BE2C (cell line): ENCODE results near the gene SPIRE1.

Source experiments
- DNase-seq: peaks from one replicate; pipeline ENCODE4 v3.0.0-alpha.2; 2020
- H3K27me3 ChIP-seq: fragments of 250-450 bp; sonication (Bioruptor Pico); 2 replicates; pipeline ENCODE4 v1.5.1; 2020; ENCODE audit warnings: mild to moderate bottlenecking
- H3K36me3 ChIP-seq: fragments of 250-450 bp; sonication (Bioruptor Pico); 2 replicates; pipeline ENCODE4 v1.5.1; 2020; ENCODE audit warnings: mild to moderate bottlenecking
- H3K4me1 ChIP-seq: fragments of 250-450 bp; sonication (Bioruptor Pico); 2 replicates; pipeline ENCODE4 v1.5.1; 2020
- H3K4me3 ChIP-seq: 2 replicates; pipeline ENCODE4 v1.5.1; 2011; ENCODE audit warnings: low read depth, low read length
- H3K9me3 ChIP-seq: fragments of 250-450 bp; sonication (Bioruptor Pico); 2 replicates; pipeline ENCODE4 v1.5.1; 2020
- CTCF ChIP-seq: IDR thresholded peaks from 2 replicates; pipeline ENCODE4 v1.5.1; 2012; ENCODE audit warnings: mild to moderate bottlenecking, low read depth, low read length

SPIRE1 gene

GRCh38 chr18:12442946-12443345, 215.0 kb downstream of the SPIRE1 start:
- no peaks in the 10 kb centered on the region for H3K9me3 ChIP-seq
- no peak for TF ChIP-seq CTCF
- no peaks in the 10 kb centered on the region for H3K4me1 ChIP-seq
- no peak for DNase-seq
- no peak overlapping the region for H3K4me3 ChIP-seq
- H3K27me3 ChIP-seq, result no peaks in the 10 kb centered on the region
- H3K36me3 ChIP-seq, result no peaks in the 10 kb centered on the region

GRCh38 chr18:12441475-12442034, 216.4 kb downstream of the SPIRE1 start:
- no peaks in the 10 kb centered on the region for H3K27me3 ChIP-seq

GRCh38 chr18:12438257-12438656, 219.7 kb downstream of the SPIRE1 start:
- no peak for TF ChIP-seq CTCF
- Histone ChIP-seq H3K9me3 (no peaks in the 10 kb centered on the region), H3K4me1 (no peaks in the 10 kb centered on the region), H3K27me3 (no peaks in the 10 kb centered on the region), H3K4me3 (no peak overlapping the region), H3K36me3 (no peaks in the 10 kb centered on the region)
- no peak for DNase-seq

More at GRCh38 chr18:12441475-12442034, 216.4 kb downstream of the SPIRE1 start:
- Histone ChIP-seq H3K4me1 (no peaks in the 10 kb centered on the region), H3K36me3 (no peaks in the 10 kb centered on the region), H3K9me3 (no peaks in the 10 kb centered on the region), H3K4me3 (peak overlapping the region; percentile 62)
- peak; percentile 76 for DNase-seq
- no peak for TF ChIP-seq CTCF

GRCh38 chr18:12435867-12436266, 222.0 kb downstream of the SPIRE1 start:
- no peak overlapping the region for H3K4me3 ChIP-seq
- H3K9me3 ChIP-seq, result no peaks in the 10 kb centered on the region
- no peak for TF ChIP-seq CTCF
- no peaks in the 10 kb centered on the region for H3K4me1 ChIP-seq
- DNase-seq, result no peak
- no peaks in the 10 kb centered on the region for H3K36me3 ChIP-seq
- H3K27me3 ChIP-seq, result no peaks in the 10 kb centered on the region

- Histone ChIP-seq H3K9me3 (no peaks in the 10 kb centered on the region), H3K4me1 (no peaks in the 10 kb centered on the region), H3K36me3 (no peaks in the 10 kb centered on the region), H3K4me3 (no peak overlapping the region), H3K27me3 (no peaks in the 10 kb centered on the region)
- no peak for DNase-seq
- TF ChIP-seq CTCF, result no peak
These were observed 223.4 kb downstream of the SPIRE1 start for GRCh38 chr18:12434541-12434929.

GRCh38 chr18:12433829-12434540, 223.9 kb downstream of the SPIRE1 start:
- H3K36me3 ChIP-seq, result no peaks in the 10 kb centered on the region
- DNase-seq, result no peak
- H3K27me3 ChIP-seq, result no peaks in the 10 kb centered on the region
- H3K4me3 ChIP-seq, result no peak overlapping the region
- no peak for TF ChIP-seq CTCF
- H3K4me1 ChIP-seq, result no peaks in the 10 kb centered on the region
- no peaks in the 10 kb centered on the region for H3K9me3 ChIP-seq
